ENCODE data around the gene OR4C5. TPM values are rescaled to one million over a fixed set of nuclear protein-coding genes. Genes with fewer than 3 reads are reported as not detected.

Gene OR4C5
- total RNA-seq = not detected in 2 replicates

GRCh38 chr11:48366365-48366764 is at the start of gene OR4C5:
Gene OR4C5, minus strand, starts transcription at chr11:48366465. Its CDS starts 0 bp downstream, at chr11:48366465.

GRCh38 chr11:48324620-48325019 is 41.6 kb downstream of the OR4C5 start, which contains the start of gene OR4C3:
Gene OR4C3, plus strand, starts transcription at chr11:48324920. Its CDS starts 102 bp downstream, at chr11:48325022.

Other genes with a start within 250 kb of the OR4C5 start
- gene OR4B1, start 149.7 kb downstream of the OR4C5 start, total RNA-seq = not detected in 2 replicates
- gene OR4X2, start 121.4 kb downstream of the OR4C5 start, total RNA-seq = not detected in 2 replicates
- not detected in 2 replicates for gene OR4X1, start 102.6 kb downstream of the OR4C5 start, total RNA-seq
- gene OR4S1, start 60.2 kb downstream of the OR4C5 start, total RNA-seq = not detected in 2 replicates
- not detected in 2 replicates for gene OR4C3, start 41.5 kb downstream of the OR4C5 start, total RNA-seq
- gene OR4A47, start 122.3 kb upstream of the OR4C5 start, total RNA-seq = not detected in 2 replicates